Transverse colon (tissue), 4 donors: ENCODE data around the gene PELI3.

Source experiments
- POLR2A ChIP-seq: fragments of 450-650 bp; IDR thresholded peaks from one replicate; pipeline ENCODE4 v1.6.1; 2016; ENCODE audit warnings: antibody characterized with exemption, mild to moderate bottlenecking, moderate library complexity
- POLR2AphosphoS5 ChIP-seq, 3 donors: sonication (generic); formaldehyde crosslinking; IDR thresholded peaks; one replicate each; pipeline ENCODE4 v1.6.1; 2016; ENCODE audit warnings: antibody characterized with exemption in 3 of 3
- TF ChIP-seq, protein P1 (sequence below), 5 experiments: fragments of 200-600 bp in 3 of 5; fragments of 450-650 bp in 2 of 5; sonication (generic) in 3 of 5; IDR thresholded peaks; 1 replicate in 2 of 5; 2 replicates in 3 of 5; pipeline ENCODE4 v1.5.1; 2016 to 2017; ENCODE audit warnings: antibody characterized with exemption in 5 of 5, inconsistent platforms in 3 of 5, mild to moderate bottlenecking in 2 of 5, moderate library complexity in 1 of 5

- TF ChIP-seq, protein P1, sequence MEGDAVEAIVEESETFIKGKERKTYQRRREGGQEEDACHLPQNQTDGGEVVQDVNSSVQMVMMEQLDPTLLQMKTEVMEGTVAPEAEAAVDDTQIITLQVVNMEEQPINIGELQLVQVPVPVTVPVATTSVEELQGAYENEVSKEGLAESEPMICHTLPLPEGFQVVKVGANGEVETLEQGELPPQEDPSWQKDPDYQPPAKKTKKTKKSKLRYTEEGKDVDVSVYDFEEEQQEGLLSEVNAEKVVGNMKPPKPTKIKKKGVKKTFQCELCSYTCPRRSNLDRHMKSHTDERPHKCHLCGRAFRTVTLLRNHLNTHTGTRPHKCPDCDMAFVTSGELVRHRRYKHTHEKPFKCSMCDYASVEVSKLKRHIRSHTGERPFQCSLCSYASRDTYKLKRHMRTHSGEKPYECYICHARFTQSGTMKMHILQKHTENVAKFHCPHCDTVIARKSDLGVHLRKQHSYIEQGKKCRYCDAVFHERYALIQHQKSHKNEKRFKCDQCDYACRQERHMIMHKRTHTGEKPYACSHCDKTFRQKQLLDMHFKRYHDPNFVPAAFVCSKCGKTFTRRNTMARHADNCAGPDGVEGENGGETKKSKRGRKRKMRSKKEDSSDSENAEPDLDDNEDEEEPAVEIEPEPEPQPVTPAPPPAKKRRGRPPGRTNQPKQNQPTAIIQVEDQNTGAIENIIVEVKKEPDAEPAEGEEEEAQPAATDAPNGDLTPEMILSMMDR (IDR thresholded peaks at IDR 0.05): no peak
- TF ChIP-seq POLR2A (no peak), POLR2AphosphoS5 (IDR thresholded peaks at IDR 0.05) (no peak)
These were observed 12.5 kb upstream of the PELI3 start for GRCh38 chr11:66454247-66454646.
